Retinal pigment epithelial cell (primary cell): ENCODE measurements around the gene ZNF26.
"Not testable (repeated sequence)": the region's sequence is repeated elsewhere in the genome, so short reads cannot be mapped to it uniquely, and the experiment has no call there.

Experiments
- DNase-seq: peaks from one replicate; pipeline ENCODE4 v3.0.0-alpha.2; 2010; ENCODE audit warnings: low read depth
- H3K4me3 ChIP-seq: 2 replicates; pipeline ENCODE4 v1.5.1; 2011; ENCODE audit warnings: mild to moderate bottlenecking, low read length, control low read depth, moderate library complexity
- CTCF ChIP-seq: conservative IDR thresholded peaks from 2 replicates; pipeline ENCODE4 v1.5.1; 2011; ENCODE audit warnings: low read depth, low read length, control low read depth, inconsistent platforms

Gene ZNF26

GRCh38 chr12:132986001-132986884 is at the start of gene ZNF26:
Gene ZNF26, plus strand, starts transcription at chr12:132986367. Its CDS starts 474 bp downstream, at chr12:132986841.
- peak; percentile 75 for DNase-seq
- no peak for TF ChIP-seq CTCF

GRCh38 chr12:132936921-132937320 is 49.2 kb upstream of the ZNF26 start:
- H3K4me3 ChIP-seq, DNase-seq: not testable (repeated sequence)

More at GRCh38 chr12:132986001-132986884, at the start of gene ZNF26:
- H3K4me3 ChIP-seq = peak within 1 kb of the TSS; percentile 97

GRCh38 chr12:132937476-132937875 is 48.7 kb upstream of the ZNF26 start:
- H3K4me3 ChIP-seq = no peak overlapping the region
- no peak for DNase-seq
- no peak for TF ChIP-seq CTCF

- not testable (repeated sequence) for H3K4me3 ChIP-seq, DNase-seq
These were observed 47.4 kb upstream of the ZNF26 start for GRCh38 chr12:132938807-132939206.

GRCh38 chr12:132940071-132940719 is 46.0 kb upstream of the ZNF26 start:
- no peak for TF ChIP-seq CTCF
- H3K4me3 ChIP-seq = no peak overlapping the region
- no peak for DNase-seq

GRCh38 chr12:132941336-132941954 is 44.7 kb upstream of the ZNF26 start:
- DNase-seq = no peak
- no peak overlapping the region for H3K4me3 ChIP-seq
- no peak for TF ChIP-seq CTCF

GRCh38 chr12:132942611-132943010 is 43.6 kb upstream of the ZNF26 start:
- no peak for DNase-seq
- no peak overlapping the region for H3K4me3 ChIP-seq
- TF ChIP-seq CTCF = no peak

GRCh38 chr12:132945806-132946205 is 40.4 kb upstream of the ZNF26 start:
- H3K4me3 ChIP-seq = no peak overlapping the region
- TF ChIP-seq CTCF = no peak
- DNase-seq = no peak
